Omental fat pad (tissue), 4 donors: Measurements from ENCODE around the gene NUP107. TPM values are rescaled to one million over a fixed set of nuclear protein-coding genes. Genes with fewer than 3 reads are reported as not detected.
A peak's percentile ranks its signal among the peaks of the same experiment; 100 is the strongest.
"Not testable (repeated sequence)": the region's sequence is repeated elsewhere in the genome, so short reads cannot be mapped to it uniquely, and the experiment has no call there.

Experiments used
- ATAC-seq: fragments of 150-250 bp; one replicate; pipeline ENCODE4 v1.9.1; 2016; ENCODE audit warnings: mild to moderate bottlenecking, moderate library complexity; ENCODE audit not compliant: low FRiP score
- DNase-seq: peaks from one replicate; pipeline ENCODE4 v3.0.0-alpha.2; 2019; ENCODE audit warnings: low spot score
- total RNA-seq, 4 donors: library from RNA; depleted of rRNA; stranded (reverse); fragments of >200 nt; gene quantifications; one replicate each; pipeline ENCODE4 v1.1.0, GENCODE V29; 2016
- TF ChIP-seq, protein P1 (sequence below), 3 donors: fragments of 450-650 bp; IDR thresholded peaks; one replicate each; pipeline ENCODE4 v1.5.1; 2016 to 2017; ENCODE audit warnings: antibody characterized with exemption in 3 of 3, mild to moderate bottlenecking in 3 of 3, moderate library complexity in 2 of 3

Gene NUP107
- total RNA-seq, 4 donors from 2014 or later = 27.1 to 48.9 (median 29.8) TPM

GRCh38 chr12:68674376-68674775 lies 12.4 kb upstream of the NUP107 start:
- DNase-seq = no peak
- TF ChIP-seq, protein P1, sequence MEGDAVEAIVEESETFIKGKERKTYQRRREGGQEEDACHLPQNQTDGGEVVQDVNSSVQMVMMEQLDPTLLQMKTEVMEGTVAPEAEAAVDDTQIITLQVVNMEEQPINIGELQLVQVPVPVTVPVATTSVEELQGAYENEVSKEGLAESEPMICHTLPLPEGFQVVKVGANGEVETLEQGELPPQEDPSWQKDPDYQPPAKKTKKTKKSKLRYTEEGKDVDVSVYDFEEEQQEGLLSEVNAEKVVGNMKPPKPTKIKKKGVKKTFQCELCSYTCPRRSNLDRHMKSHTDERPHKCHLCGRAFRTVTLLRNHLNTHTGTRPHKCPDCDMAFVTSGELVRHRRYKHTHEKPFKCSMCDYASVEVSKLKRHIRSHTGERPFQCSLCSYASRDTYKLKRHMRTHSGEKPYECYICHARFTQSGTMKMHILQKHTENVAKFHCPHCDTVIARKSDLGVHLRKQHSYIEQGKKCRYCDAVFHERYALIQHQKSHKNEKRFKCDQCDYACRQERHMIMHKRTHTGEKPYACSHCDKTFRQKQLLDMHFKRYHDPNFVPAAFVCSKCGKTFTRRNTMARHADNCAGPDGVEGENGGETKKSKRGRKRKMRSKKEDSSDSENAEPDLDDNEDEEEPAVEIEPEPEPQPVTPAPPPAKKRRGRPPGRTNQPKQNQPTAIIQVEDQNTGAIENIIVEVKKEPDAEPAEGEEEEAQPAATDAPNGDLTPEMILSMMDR (IDR thresholded peaks at IDR 0.05) = no peak
- ATAC-seq = no peak

GRCh38 chr12:68675101-68675842 lies 11.5 kb upstream of the NUP107 start:
- TF ChIP-seq, protein P1 (IDR thresholded peaks at IDR 0.05) = no peak
- DNase-seq (no peak), ATAC-seq (no peak)

DNA sequence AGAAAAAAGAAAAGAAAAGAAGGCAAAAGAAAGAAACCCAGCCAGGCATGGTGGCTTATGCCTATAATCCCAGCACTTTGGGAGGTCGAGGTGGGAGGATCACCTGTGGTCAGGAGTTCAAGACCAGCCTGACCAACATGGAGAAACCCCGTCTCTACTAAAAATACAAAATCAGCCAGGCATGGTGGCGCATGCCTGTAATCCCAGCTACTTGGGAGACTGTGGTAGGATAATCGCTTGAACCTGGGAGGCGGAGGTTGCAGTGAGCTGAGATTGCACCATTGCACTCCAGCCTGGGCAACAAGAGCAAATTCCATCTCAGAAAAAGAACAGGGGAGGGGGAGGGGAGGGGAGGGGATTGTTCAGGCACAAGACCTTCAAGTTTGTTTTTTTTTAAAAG lies 9.9 kb upstream of the NUP107 start:
- ATAC-seq, DNase-seq: not testable (repeated sequence)

DNA sequence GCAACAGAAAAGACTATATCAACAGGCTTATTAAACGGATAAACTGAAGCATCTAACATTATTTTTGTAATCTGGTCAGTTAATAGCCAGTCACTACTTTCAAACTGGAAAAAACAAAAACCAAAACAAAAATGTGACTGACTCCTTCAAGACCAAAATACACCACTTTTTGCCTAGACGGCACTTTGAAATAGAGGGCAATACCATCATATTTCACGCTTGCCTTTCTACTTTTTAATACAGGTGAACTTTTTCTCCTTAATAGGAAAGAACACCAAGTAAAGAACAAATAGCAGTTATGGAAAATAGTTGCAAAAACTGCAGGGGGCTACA lies 550 bp upstream of the NUP107 start:
- TF ChIP-seq, protein P1 (IDR thresholded peaks at IDR 0.05) = no peak
- ATAC-seq = peak; percentile 3
- DNase-seq = no peak

- TF ChIP-seq, protein P1 (IDR thresholded peaks at IDR 0.05) = no peak
- DNase-seq (no peak), ATAC-seq (no peak)
Measured at GRCh38 chr12:68695454-68695853, 8.7 kb downstream of the NUP107 start.

- ATAC-seq = no peak
- DNase-seq = no peak
- TF ChIP-seq, protein P1 (IDR thresholded peaks at IDR 0.05) = no peak
Measured at GRCh38 chr12:68699486-68699885, 12.7 kb downstream of the NUP107 start.

DNA sequence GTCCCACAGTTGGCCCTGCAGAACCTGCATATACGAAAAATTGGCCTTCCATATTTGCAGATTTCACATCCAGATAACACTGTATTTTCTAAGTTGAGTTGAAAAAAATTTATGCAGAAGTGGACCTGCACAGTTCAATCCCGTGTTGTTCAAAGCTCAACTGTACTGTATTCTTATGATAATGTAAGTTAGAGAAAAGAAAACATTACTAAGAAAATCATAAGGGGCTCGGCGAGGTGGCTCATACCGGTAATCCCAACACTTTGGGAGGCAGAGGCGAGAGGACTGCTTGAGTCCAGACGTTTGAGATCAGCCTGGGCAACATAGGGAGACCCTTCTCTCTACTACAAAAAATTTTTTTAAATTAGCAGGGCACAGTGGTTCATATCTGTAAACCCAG lies 41.0 kb downstream of the NUP107 start:
- no peak for ATAC-seq
- TF ChIP-seq, protein P1 (IDR thresholded peaks at IDR 0.05) = no peak
- no peak for DNase-seq
